Mesenchymal stem cell (in vitro differentiated cells and primary cell): Measurements from ENCODE around the gene SLC25A19.
A peak's percentile ranks its signal among the peaks of the same experiment; 100 is the strongest.

ENCODE experiments used
- DNase-seq: peaks from one replicate; pipeline ENCODE4 v3.0.0-alpha.2; 2013
- H2AFZ ChIP-seq: one replicate; pipeline ENCODE4 v1.6.1; 2013; ENCODE audit warnings: low read depth, mild to moderate bottlenecking, control low read depth, inconsistent platforms, low read length, moderate library complexity
- H2AK5ac ChIP-seq: 2 replicates; pipeline ENCODE4 v1.6.1; 2013; ENCODE audit warnings: low read length, moderate library complexity, mild to moderate bottlenecking, inconsistent platforms; ENCODE audit not compliant: severe bottlenecking
- H2BK120ac ChIP-seq: one replicate; pipeline ENCODE4 v1.6.1; 2013; ENCODE audit warnings: low read depth, mild to moderate bottlenecking, inconsistent platforms, low read length, moderate library complexity
- H2BK12ac ChIP-seq, 2 experiments: one replicate each; pipeline ENCODE4 v1.6.1; 2013; ENCODE audit warnings: inconsistent platforms in 2 of 2, low read length in 2 of 2, mild to moderate bottlenecking in 2 of 2, moderate library complexity in 2 of 2, control low read depth in 1 of 2
- H2BK15ac ChIP-seq: one replicate; pipeline ENCODE4 v1.6.1; 2013; ENCODE audit warnings: mild to moderate bottlenecking, low read depth, inconsistent platforms; ENCODE audit not compliant: poor library complexity, severe bottlenecking
- H2BK5ac ChIP-seq: 2 replicates; pipeline ENCODE4 v1.6.1; 2013; ENCODE audit warnings: low read depth, mild to moderate bottlenecking, low read length, control low read depth, inconsistent platforms; ENCODE audit not compliant: poor library complexity, severe bottlenecking
- H3K14ac ChIP-seq, 2 experiments: one replicate each; pipeline ENCODE4 v1.6.1; 2013; ENCODE audit warnings: inconsistent platforms in 2 of 2, low read length in 2 of 2, control low read depth in 1 of 2, mild to moderate bottlenecking in 1 of 2, moderate library complexity in 1 of 2
- H3K18ac ChIP-seq, 2 experiments: one replicate each; pipeline ENCODE4 v1.6.1; 2013; ENCODE audit warnings: inconsistent platforms in 2 of 2, low read length in 2 of 2, control low read depth in 1 of 2, low read depth in 1 of 2, mild to moderate bottlenecking in 1 of 2
- H3K23ac ChIP-seq, 2 experiments: one replicate each; pipeline ENCODE4 v1.6.1; 2013; ENCODE audit warnings: inconsistent platforms in 2 of 2, low read length in 2 of 2, mild to moderate bottlenecking in 2 of 2, moderate library complexity in 2 of 2, control low read depth in 1 of 2
- H3K27ac ChIP-seq: 2 replicates; pipeline ENCODE4 v1.5.1; 2013; ENCODE audit warnings: mild to moderate bottlenecking, moderate library complexity, low read length, control low read depth, inconsistent platforms; ENCODE audit not compliant: poor library complexity, severe bottlenecking
- H3K27me3 ChIP-seq, 2 experiments: 2 replicates each; pipeline versions ENCODE4 v1.6.1 to v1.7.0; 2013; ENCODE audit warnings: low read length in 2 of 2, mild to moderate bottlenecking in 2 of 2, moderate library complexity in 2 of 2, control low read depth in 1 of 2, inconsistent platforms in 1 of 2; ENCODE audit not compliant: control insufficient read depth in 1 of 2, insufficient read depth in 1 of 2
- H3K36me3 ChIP-seq, 2 experiments: 2 replicates each; pipeline versions ENCODE4 v1.6.1 to v1.7.0; 2013; ENCODE audit warnings: low read length in 2 of 2, control low read depth in 1 of 2, inconsistent platforms in 1 of 2, low read depth in 1 of 2, mild to moderate bottlenecking in 1 of 2; ENCODE audit not compliant: insufficient read depth in 2 of 2, control insufficient read depth in 1 of 2
- H3K4ac ChIP-seq, 2 experiments: one replicate each; pipeline ENCODE4 v1.6.1; 2013; ENCODE audit warnings: inconsistent platforms in 2 of 2, low read length in 2 of 2, mild to moderate bottlenecking in 2 of 2, moderate library complexity in 2 of 2, control low read depth in 1 of 2, low read depth in 1 of 2
- H3K4me1 ChIP-seq: 2 replicates; pipeline ENCODE4 v1.6.1; 2013; ENCODE audit warnings: low read depth, low read length, control low read depth; ENCODE audit not compliant: control insufficient read depth, insufficient read depth
- H3K4me2 ChIP-seq: 2 replicates; pipeline ENCODE4 v1.6.1; 2013; ENCODE audit warnings: low read length, mild to moderate bottlenecking, inconsistent platforms; ENCODE audit not compliant: poor library complexity, severe bottlenecking
- H3K4me3 ChIP-seq, 2 experiments: 2 replicates each; pipeline versions ENCODE4 v1.5.1 to v1.7.0; 2013; ENCODE audit warnings: low read length in 2 of 2, mild to moderate bottlenecking in 2 of 2, control low read depth in 1 of 2, low read depth in 1 of 2; ENCODE audit not compliant: insufficient read depth in 1 of 2
- H3K79me1 ChIP-seq: replicated peaks from 2 replicates; pipeline ENCODE4 v1.6.1; 2013; ENCODE audit warnings: mild to moderate bottlenecking, control low read depth, low read length, inconsistent platforms; ENCODE audit not compliant: poor library complexity, severe bottlenecking
- H3K9ac ChIP-seq: 2 replicates; pipeline ENCODE4 v1.7.0; 2013; ENCODE audit warnings: mild to moderate bottlenecking, low read length, moderate library complexity
- H3K9me3 ChIP-seq: 2 replicates; pipeline ENCODE4 v1.7.0; 2013; ENCODE audit warnings: mild to moderate bottlenecking, low read length; ENCODE audit not compliant: control insufficient read depth
- H4K8ac ChIP-seq: one replicate; pipeline ENCODE4 v1.6.1; 2013; ENCODE audit warnings: inconsistent platforms, mild to moderate bottlenecking, low read length, moderate library complexity
- H4K91ac ChIP-seq: one replicate; pipeline ENCODE4 v1.6.1; 2013; ENCODE audit warnings: mild to moderate bottlenecking, low read length, inconsistent platforms
- WGBS: methylation state at CpG from one replicate; pipeline ENCODE4 v1.1.7; 2013; ENCODE audit warnings: mixed read lengths; 5-methylcytosine and 5-hydroxymethylcytosine counted together

SLC25A19 gene

DNA sequence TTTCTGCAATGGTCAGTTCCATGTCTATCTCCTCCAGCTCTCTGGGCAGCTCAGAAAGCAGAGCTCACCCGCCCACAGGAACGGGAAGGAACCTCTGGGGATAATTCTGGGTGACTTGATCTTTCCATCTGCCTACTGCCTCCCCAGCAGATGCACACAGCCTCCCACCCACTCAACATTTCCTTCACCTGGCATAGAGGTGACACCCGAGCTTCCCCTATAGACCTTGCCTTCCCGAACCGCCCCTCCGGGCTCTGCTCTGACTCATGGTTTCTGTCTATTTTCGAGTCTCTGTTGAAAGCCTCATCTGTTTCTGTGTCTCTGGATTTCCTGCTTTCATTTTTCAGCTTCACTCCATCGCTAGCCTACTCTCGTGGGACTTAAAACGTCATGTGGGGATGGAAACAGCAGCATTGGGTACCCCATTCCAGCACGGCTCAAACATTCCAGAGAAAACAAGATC is 39.2 kb downstream of the SLC25A19 start:
- H3K4me1 ChIP-seq = peaks cover 7% of the 10 kb centered on the region
- peak; percentile 57 for DNase-seq
- H2AFZ ChIP-seq = no peak overlapping the region
- peaks cover 15 to 22% of the 10 kb centered on the region in 2 experiments for H3K36me3 ChIP-seq
- WGBS = 79% methylated on average over 11 of the region's 11 CpGs
- no peak overlapping the region for H4K91ac ChIP-seq
- no peak overlapping the region for H2BK15ac ChIP-seq
- peak overlapping the region; percentile 50 for H3K9ac ChIP-seq
- peaks cover 33% of the 10 kb centered on the region for H3K79me1 ChIP-seq
- H3K27me3 ChIP-seq = no peaks in the 10 kb centered on the region
- H3K4ac ChIP-seq = no peak overlapping the region
- H2BK12ac ChIP-seq = no peak overlapping the region
- H3K4me2 ChIP-seq = no peak overlapping the region
- no peak overlapping the region for H2BK120ac ChIP-seq
- H3K27ac ChIP-seq = no peak overlapping the region
- no peak overlapping the region for H3K23ac ChIP-seq
- H3K4me3 ChIP-seq = peak overlapping the region in 1 of 2 experiments; percentile 72
- H3K18ac ChIP-seq = no peak overlapping the region
- H3K9me3 ChIP-seq = no peaks in the 10 kb centered on the region
- H2BK5ac ChIP-seq = no peak overlapping the region
- no peak overlapping the region for H3K14ac ChIP-seq
- H2AK5ac ChIP-seq = no peak overlapping the region
- no peak overlapping the region for H4K8ac ChIP-seq

DNA sequence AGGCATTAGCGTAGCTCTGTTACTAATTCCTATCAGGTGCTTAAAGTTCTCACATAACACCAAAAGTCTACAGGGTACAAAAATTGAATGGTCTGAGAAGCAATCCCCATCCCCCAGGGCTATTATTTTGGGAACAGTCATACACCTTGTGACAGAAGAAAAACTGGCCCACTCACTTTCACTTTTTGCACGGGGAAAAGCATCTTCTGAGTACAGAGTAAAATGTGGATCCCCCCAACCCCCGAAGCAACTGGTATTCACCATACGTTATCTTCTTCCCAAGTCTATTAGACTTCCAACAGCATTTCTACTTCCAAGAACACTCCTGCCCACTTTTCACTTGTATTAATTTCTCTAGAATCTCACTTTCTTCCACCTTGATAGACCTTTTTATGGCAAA is 39.7 kb downstream of the SLC25A19 start:
- H3K27ac ChIP-seq = no peak overlapping the region
- no peak overlapping the region for H2BK15ac ChIP-seq
- no peak overlapping the region for H4K8ac ChIP-seq
- H3K36me3 ChIP-seq = peaks cover 20 to 27% of the 10 kb centered on the region in 2 experiments
- no peak overlapping the region for H2BK120ac ChIP-seq
- no peak overlapping the region for H3K4ac ChIP-seq
- no peak overlapping the region for H2BK12ac ChIP-seq
- H2BK5ac ChIP-seq = no peak overlapping the region
- H3K23ac ChIP-seq = no peak overlapping the region
- H3K18ac ChIP-seq = no peak overlapping the region
- WGBS = 96% methylated on average over 4 of the region's 4 CpGs
- H3K4me1 ChIP-seq = peaks cover 7% of the 10 kb centered on the region
- H3K79me1 ChIP-seq = peaks cover 37% of the 10 kb centered on the region
- no peaks in the 10 kb centered on the region for H3K9me3 ChIP-seq
- H3K4me2 ChIP-seq = no peak overlapping the region
- no peak overlapping the region for H2AFZ ChIP-seq
- H4K91ac ChIP-seq = no peak overlapping the region
- H3K9ac ChIP-seq = peak overlapping the region; percentile 50
- no peak overlapping the region for H2AK5ac ChIP-seq
- H3K4me3 ChIP-seq = peak overlapping the region in 1 of 2 experiments; percentile 72
- DNase-seq = no peak
- no peak overlapping the region for H3K14ac ChIP-seq
- no peaks in the 10 kb centered on the region for H3K27me3 ChIP-seq

DNA sequence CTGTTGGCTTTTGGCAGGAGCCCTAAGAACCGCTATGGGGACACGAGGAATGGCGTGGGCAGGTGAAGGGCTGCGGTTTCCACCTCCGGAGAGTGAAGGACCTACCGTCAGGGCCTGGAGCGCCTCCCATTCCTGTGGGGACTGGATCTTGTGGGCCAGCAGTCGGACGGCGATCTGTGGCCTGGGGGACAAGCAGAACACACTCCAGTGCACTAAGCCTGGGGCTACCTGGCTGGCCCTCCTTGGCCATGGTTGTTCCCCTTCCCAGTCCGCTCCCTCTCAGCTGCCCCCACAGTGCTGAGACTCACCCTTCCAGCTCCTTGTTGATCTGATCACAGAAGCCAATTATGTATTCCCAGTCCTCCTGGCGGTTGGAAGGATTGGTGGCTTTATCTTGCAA is 42.8 kb downstream of the SLC25A19 start:
- Histone ChIP-seq H3K27me3 (no peaks in the 10 kb centered on the region), H3K9ac (no peak overlapping the region), H3K4me2 (no peak overlapping the region), H3K9me3 (no peaks in the 10 kb centered on the region), H3K18ac (no peak overlapping the region), H4K8ac (no peak overlapping the region), H2BK5ac (no peak overlapping the region), H2AK5ac (no peak overlapping the region), H3K27ac (no peak overlapping the region), H2BK15ac (no peak overlapping the region), H3K79me1 (peaks cover 38% of the 10 kb centered on the region), H3K4me1 (peaks cover 7% of the 10 kb centered on the region), H2AFZ (no peak overlapping the region), H2BK12ac (no peak overlapping the region), H3K23ac (no peak overlapping the region), H2BK120ac (no peak overlapping the region), H3K14ac (no peak overlapping the region), H4K91ac (no peak overlapping the region), H3K36me3 (peaks cover 51 to 57% of the 10 kb centered on the region in 2 experiments), H3K4ac (no peak overlapping the region), H3K4me3 (no peak overlapping the region)
- 98% methylated on average over 12 of the region's 12 CpGs for WGBS
- DNase-seq = no peak

DNA sequence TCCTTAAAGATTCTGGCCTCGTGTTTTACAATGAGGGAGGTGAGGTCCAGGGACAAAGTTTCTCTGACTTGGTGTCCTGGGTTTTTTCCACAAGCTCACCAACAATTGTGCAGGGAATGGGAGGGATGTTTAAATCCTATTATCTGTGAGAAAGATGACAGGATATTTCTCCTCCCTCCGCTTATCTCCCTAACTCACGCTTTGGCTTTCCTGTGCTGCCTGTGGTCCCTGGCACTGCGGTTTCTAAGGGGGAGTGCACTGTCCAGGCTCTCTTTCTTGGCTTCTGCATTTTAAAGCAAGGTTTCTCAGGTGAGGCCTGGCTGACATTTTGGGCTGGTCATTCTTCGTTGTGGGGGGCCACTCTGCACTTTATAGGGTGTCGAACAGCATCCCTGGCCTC is 44.2 kb downstream of the SLC25A19 start:
- no peak overlapping the region for H2AFZ ChIP-seq
- H3K79me1 ChIP-seq = peaks cover 35% of the 10 kb centered on the region
- H3K27me3 ChIP-seq = no peaks in the 10 kb centered on the region
- no peak overlapping the region for H4K91ac ChIP-seq
- H2BK5ac ChIP-seq = no peak overlapping the region
- no peak overlapping the region for H3K18ac ChIP-seq
- no peak overlapping the region for H3K23ac ChIP-seq
- peaks cover 3% of the 10 kb centered on the region for H3K4me1 ChIP-seq
- no peak overlapping the region for H3K14ac ChIP-seq
- no peak overlapping the region for H2BK12ac ChIP-seq
- H3K4me2 ChIP-seq = no peak overlapping the region
- WGBS = 97% methylated on average over 6 of the region's 6 CpGs
- H2AK5ac ChIP-seq = no peak overlapping the region
- no peak for DNase-seq
- H4K8ac ChIP-seq = no peak overlapping the region
- no peak overlapping the region for H3K4me3 ChIP-seq
- H2BK120ac ChIP-seq = no peak overlapping the region
- H3K9ac ChIP-seq = no peak overlapping the region
- H3K9me3 ChIP-seq = no peaks in the 10 kb centered on the region
- no peak overlapping the region for H2BK15ac ChIP-seq
- H3K4ac ChIP-seq = no peak overlapping the region
- no peak overlapping the region for H3K27ac ChIP-seq
- peaks cover 65 to 71% of the 10 kb centered on the region in 2 experiments for H3K36me3 ChIP-seq
